ENCODE results near the gene RIMKLB.

DNA sequence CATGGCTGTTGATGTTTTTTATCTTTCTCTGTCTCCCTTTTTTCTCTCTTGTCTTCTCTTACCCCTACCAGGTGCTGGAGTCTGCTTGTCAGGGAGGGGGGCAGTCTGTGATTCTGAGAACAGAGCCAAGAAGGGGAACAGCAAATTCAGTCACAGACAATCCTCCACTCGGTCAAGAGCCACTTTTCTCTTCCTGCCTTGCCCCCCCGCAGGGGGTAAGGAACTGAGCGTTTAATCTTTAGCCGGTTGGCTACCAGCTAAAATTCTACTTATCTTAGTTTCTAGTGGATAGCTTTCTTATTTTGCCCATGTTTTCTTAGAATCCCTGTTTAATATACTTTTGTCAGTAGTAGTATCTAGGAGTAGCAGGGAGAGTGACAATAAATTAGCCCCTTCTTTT, 1.9 kb downstream of the RIMKLB start:
- TF ChIP-seq EZH2 (IDR thresholded peaks at IDR 0.05; ENCODE audit: low read length) (no peak), CTCF (optimal IDR thresholded peaks at IDR 0.05 in 1 of 3, IDR thresholded peaks at IDR 0.05 in 1 of 3, conservative IDR thresholded peaks at IDR 0.05 in 1 of 3; ENCODE audit: extremely low read depth in 1 of 3, insufficient read depth in 2 of 3, low read length in 3 of 3) (no peak)
